K562 (cell line): Measurements from ENCODE around the gene VPS37B. TPM values are rescaled to one million over a fixed set of nuclear protein-coding genes. Genes with fewer than 3 reads are reported as not detected.

ENCODE experiments used
- CTCF ChIP-seq, 3 experiments: IDR thresholded peaks in 2 of 3; conservative IDR thresholded peaks in 1 of 3; 2 replicates each; pipeline ENCODE4 v1.5.1; 2011 to 2012; ENCODE audit warnings: low read length in 3 of 3, mild to moderate bottlenecking in 3 of 3, control low read depth in 2 of 3, improper control_type of control experiment in 1 of 3, inconsistent platforms in 1 of 3, low read depth in 1 of 3, mixed read lengths in 1 of 3, moderate library complexity in 1 of 3; ENCODE audit not compliant: insufficient read depth in 2 of 3
- HDAC2 ChIP-seq: fragments of 450-650 bp; IDR thresholded peaks from 2 replicates; pipeline ENCODE4 v1.6.1; 2016; ENCODE audit warnings: mild to moderate bottlenecking
- RBM22 ChIP-seq: fragments of 200-400 bp; formaldehyde crosslinking; IDR thresholded peaks from 2 replicates; pipeline ENCODE4 v1.6.1; 2018; ENCODE audit warnings: low read length, low read depth; ENCODE audit not compliant: poor library complexity, severe bottlenecking
- SUPT5H ChIP-seq: fragments of 450-650 bp; IDR thresholded peaks from 2 replicates; pipeline ENCODE4 v1.6.1; 2016
- ZNF740 ChIP-seq, 3 experiments: fragments of 200-800 bp in 1 of 3; sonication (Bioruptor generic) in 1 of 3; sonication (generic) in 1 of 3; formaldehyde crosslinking in 1 of 3; IDR thresholded peaks; 2 replicates each; pipeline versions ENCODE4 v1.6.1 to v1.8.0; 2016 to 2022; ENCODE audit warnings: mild to moderate bottlenecking in 2 of 3, missing compliant biosample characterization in 2 of 3, missing genetic modification characterization in 2 of 3, missing genetic modification reagents in 1 of 3
- polyA plus RNA-seq, 8 experiments: library from polyadenylated mRNA; depleted of rRNA in 4 of 8; stranded (reverse) in 5 of 8; unstranded in 3 of 8; fragments of >200 nt; fragmentation: Nextera tagmentation in 2 of 8; fragmentation: Illumina TruSeq in 1 of 8; extraction: Ambion mirVana in 2 of 8; extraction: Trizol in 1 of 8; gene quantifications; 2 replicates each; pipeline versions ENCODE4 v1.2.1 to v1.2.3, GENCODE V29; 2011 to 2014; ENCODE audit warnings: inconsistent platforms in 1 of 8, missing spikeins in 1 of 8
- total RNA-seq, 7 experiments: library from RNA; depleted of rRNA in 6 of 7; stranded (reverse); fragments of >200 nt in 6 of 7; fragmentation: Illumina TruSeq in 2 of 7; extraction: Trizol in 2 of 7; gene quantifications; 2 replicates each; pipeline versions ENCODE4 v1.2.1 to v1.2.3, GENCODE V29; 2011 to 2021; ENCODE audit warnings: low replicate concordance in 1 of 7

Gene VPS37B
- total and polyA plus RNA-seq, 9 of the 15 experiments (the other 6 are each of a cell fraction or from before 2014, with no cell fraction given) = 0.28 to 37.4 (median 17.9) TPM

- TF ChIP-seq CTCF (IDR thresholded peaks at IDR 0.05 in 2 of 3, conservative IDR thresholded peaks at IDR 0.05 in 1 of 3; ENCODE audit: insufficient read depth in 2 of 3, low read depth in 1 of 3, low read length in 3 of 3) (peak; percentile 53 to 55 (median 54)), ZNF740 (CRISPR knock-in tag; IDR thresholded peaks at IDR 0.05) (no peak), ZNF740 (tag; IDR thresholded peaks at IDR 0.05) (no peak), SUPT5H (peak; percentile 38; the same call in 1 of the 2 replicates), HDAC2 (no peak), RBM22 (peak; percentile 90)
These were observed 30.4 kb downstream of the VPS37B start (continued) for GRCh38 chr12:122865268-122866231.
